Fibroblast of mammary gland (primary cell): ENCODE data around the gene SARS1.

Source experiments
- DNase-seq: peaks from one replicate; pipeline ENCODE4 v3.0.0-alpha.2; 2010; ENCODE audit warnings: low read depth
- H3K4me3 ChIP-seq: 2 replicates; pipeline ENCODE4 v1.5.1; 2011; ENCODE audit warnings: low read depth, mild to moderate bottlenecking, low read length, moderate library complexity; ENCODE audit not compliant: control insufficient read depth
- TF ChIP-seq, protein P1 (sequence below): conservative IDR thresholded peaks from 2 replicates; pipeline ENCODE4 v1.5.1; 2011; ENCODE audit warnings: low read depth, low read length, inconsistent platforms; ENCODE audit not compliant: control insufficient read depth, insufficient read depth

Gene SARS1

DNA sequence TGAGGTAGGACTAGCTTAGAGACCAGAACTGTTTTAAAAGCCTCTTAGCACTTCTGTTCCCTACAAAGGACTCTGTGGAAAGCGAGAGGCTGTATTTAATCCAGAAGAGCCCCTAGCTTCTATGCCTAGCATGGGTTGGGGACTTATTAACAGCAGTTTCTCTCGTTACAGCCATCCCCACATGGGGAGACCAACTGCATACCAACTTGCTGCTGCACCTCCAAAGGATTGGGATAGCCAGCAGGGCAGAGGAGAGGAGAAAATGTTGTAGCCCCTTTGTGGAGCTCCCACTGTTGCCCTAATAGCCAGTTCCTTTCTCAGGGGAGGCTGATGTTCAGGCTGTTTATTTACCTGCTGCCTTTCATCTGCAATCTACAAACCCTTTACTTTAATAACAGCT is 24.7 kb downstream of the SARS1 start:
- H3K4me3 ChIP-seq = no peak overlapping the region
- TF ChIP-seq, protein P1, sequence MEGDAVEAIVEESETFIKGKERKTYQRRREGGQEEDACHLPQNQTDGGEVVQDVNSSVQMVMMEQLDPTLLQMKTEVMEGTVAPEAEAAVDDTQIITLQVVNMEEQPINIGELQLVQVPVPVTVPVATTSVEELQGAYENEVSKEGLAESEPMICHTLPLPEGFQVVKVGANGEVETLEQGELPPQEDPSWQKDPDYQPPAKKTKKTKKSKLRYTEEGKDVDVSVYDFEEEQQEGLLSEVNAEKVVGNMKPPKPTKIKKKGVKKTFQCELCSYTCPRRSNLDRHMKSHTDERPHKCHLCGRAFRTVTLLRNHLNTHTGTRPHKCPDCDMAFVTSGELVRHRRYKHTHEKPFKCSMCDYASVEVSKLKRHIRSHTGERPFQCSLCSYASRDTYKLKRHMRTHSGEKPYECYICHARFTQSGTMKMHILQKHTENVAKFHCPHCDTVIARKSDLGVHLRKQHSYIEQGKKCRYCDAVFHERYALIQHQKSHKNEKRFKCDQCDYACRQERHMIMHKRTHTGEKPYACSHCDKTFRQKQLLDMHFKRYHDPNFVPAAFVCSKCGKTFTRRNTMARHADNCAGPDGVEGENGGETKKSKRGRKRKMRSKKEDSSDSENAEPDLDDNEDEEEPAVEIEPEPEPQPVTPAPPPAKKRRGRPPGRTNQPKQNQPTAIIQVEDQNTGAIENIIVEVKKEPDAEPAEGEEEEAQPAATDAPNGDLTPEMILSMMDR = no peak
- DNase-seq = no peak

DNA sequence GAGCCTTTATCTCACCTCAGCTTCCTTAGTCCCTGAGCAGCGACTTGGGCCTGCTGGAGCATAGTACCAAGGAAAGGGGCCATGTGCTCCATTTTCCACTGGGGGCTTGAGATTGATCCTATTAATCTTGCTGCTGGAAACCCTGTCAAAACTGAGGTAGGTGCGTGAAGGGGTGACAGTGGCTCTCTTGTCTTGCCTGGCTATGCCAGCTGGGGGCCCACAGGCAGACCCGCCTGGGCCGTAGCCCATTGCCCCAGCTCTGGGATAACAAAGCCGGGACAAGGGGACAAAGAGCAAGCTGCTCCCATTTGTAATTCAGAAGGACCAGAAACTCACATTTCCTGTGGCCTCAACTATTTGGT is 25.3 kb downstream of the SARS1 start:
- TF ChIP-seq, protein P1 = no peak
- no peak overlapping the region for H3K4me3 ChIP-seq
- DNase-seq = no peak

DNA sequence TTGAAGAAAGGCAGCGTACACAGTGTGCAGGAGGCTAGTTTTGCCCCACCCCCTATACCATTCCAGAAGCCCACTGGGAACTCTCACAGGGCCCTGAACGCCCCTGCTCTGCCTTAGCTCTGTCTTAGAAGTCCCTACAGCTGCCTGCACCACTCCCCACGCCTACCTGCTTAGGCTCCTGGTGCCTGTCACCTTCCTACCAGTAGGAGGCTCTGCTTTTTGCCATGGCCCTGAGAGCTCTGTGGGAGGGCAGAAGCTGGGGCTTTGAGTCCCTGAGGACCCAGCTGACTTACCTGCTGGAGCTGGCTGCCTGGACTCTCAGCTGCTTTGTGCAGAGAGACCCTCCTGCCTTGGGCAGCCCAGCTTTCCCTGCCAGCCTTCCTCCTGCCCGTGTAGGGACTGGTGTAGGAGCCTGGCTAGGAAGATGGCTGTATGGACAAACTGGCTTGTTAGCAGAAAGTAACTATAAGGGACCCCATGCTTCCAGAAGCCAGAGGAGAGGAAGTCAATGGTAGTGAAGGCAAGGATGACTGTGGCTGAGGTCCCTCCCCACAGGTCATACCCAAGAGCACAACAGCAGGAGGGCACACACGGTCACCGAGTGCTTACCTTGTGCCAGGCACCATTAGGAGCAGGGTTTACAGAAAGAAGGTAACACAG is 25.8 kb downstream of the SARS1 start:
- TF ChIP-seq, protein P1 = peak; percentile 64
- H3K4me3 ChIP-seq = no peak overlapping the region
- DNase-seq = peak; percentile 38

DNA sequence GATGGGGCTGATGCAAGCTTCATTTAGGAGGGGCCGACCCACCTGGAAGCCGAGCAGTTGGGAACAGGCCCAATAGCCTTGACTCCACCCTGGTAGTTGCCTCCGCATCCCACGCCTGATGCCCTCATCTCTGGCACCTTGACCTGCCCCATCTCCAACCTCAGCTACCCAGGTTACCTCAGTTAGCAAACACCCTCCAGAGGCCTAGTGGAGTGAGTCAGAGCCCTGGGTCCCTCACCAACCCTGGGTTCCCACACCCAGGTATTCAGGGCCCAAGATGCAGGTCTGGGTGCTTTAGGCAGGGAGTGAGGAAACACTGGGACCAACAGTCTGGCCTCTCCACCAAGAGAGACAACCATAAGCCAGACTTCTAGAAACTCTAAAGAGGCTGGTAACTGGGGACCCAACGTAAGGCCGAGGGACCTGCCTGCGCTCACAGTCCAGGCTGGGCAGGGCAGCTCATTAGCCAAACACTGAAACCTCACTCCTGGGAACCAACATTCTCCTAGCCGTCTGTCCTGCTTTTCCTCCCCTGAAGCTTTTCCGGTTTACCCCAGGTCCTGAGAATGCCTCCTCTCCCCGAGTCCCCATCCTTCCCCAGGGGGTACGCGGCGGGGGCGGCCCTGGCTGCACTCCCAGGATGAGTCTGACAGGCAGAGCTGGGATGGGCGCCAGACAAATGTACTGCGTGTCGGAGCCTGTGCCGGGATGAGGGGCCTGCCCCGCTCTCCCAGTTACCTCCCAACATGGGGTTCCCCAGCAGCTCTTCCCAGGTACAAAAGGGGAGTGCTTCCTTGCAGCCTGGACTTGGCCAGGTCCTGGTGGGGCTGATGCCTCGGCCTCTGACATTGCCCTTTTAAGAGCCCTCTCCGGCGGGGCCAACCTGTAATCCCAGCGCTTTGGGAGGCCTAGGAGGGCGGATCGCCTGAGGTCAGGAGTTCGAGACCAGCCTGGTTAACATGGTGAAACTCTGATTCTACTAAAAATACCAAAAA is 26.7 kb downstream of the SARS1 start:
- H3K4me3 ChIP-seq = no peak overlapping the region
- DNase-seq = peak; percentile 83
- TF ChIP-seq, protein P1 = no peak

DNA sequence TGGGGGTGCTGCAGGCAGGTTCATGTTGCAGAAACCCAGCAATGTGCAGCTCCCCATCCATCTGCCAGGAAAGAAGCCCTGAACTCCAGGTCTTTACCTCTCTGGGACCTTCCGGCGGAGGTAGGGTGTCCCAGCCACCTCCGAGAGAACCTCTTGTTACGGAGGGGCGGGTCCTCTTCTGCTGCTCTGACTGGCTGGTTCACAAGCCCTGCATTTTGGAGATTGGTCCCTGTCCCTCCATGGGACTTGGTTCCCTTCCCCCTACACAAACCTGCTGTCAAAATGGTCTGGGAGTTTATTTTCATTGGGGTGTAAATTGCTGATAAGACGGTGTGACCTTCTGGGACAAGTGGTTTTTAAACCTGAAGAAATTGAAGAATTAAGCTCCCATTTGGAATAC is 27.6 kb downstream of the SARS1 start:
- TF ChIP-seq, protein P1 = no peak
- H3K4me3 ChIP-seq = no peak overlapping the region

DNA sequence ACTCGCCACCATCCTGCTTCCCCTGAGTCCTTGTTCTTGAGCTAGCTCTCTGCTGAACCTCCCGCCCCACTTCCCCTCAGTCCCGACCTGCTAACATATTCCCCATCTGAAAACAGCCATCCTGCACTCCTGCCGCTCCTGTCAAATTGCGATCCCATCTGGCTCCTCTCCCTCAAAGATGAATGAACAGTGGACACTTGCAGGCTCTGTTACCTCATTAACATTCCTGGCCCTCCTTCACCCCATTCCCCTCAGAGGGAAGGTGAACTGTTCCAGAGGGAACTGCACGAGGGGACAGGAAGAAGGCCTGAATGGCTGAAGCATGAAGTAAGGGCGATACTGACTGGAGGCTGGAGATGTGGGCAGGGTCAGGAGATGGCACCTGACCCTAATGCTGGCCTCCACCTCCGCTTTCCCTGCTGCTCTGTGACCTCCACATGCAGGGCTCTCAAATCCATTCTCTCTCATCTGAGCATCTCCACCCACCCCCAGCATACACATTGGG is 28.2 kb downstream of the SARS1 start:
- TF ChIP-seq, protein P1 = no peak
- DNase-seq = no peak
- H3K4me3 ChIP-seq = no peak overlapping the region

More for the DNA sequence above, 27.6 kb downstream of the SARS1 start:
- DNase-seq = no peak
